ENCODE data around the gene SLX4IP. TPM values are rescaled to one million over a fixed set of nuclear protein-coding genes. Genes with fewer than 3 reads are reported as not detected.

Gene SLX4IP
- total and polyA plus RNA-seq, 2 of the 13 experiments (the other 11 are each of a cell fraction or from before 2014, with no cell fraction given), result 3.6 to 7.3 TPM

DNA sequence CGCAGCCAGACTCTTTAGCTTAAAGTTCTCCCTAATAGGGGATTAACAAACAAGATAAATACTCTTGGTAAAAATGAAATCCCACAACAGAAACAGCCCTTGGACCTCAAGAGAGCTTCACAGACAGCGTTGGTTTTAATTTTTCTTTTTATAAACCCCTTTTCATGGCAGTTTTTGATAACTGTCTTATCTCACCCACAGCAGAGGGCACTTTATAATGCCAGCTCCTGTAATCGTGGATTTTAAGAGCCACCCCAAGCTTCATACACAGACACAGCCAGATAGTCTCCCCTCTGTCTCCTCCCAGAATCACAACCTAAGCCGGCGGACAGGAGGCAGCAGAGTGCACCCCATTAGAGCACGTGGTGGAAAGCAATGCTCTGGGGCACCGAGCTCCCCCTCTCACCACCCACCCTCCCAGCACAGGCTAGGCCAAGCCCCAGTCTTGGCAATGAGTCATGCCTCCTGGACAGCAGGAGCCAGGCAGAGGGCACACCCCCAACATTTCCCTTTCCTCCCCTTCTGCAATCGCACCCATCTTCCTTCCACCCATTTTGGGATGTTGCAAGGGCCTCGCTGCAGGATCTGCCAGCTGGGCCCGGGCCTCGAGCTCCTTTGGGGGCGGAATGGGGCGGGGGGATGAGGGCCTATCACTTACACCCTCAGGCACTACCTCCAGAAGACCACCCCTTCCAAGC is 236.3 kb downstream of the SLX4IP start (continued):
- TF ChIP-seq, protein P1, sequence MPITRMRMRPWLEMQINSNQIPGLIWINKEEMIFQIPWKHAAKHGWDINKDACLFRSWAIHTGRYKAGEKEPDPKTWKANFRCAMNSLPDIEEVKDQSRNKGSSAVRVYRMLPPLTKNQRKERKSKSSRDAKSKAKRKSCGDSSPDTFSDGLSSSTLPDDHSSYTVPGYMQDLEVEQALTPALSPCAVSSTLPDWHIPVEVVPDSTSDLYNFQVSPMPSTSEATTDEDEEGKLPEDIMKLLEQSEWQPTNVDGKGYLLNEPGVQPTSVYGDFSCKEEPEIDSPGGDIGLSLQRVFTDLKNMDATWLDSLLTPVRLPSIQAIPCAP (CRISPR knock-in tag; IDR thresholded peaks at IDR 0.05; ENCODE audit: low read depth), result no peak
- TF ChIP-seq MED8 (CRISPR knock-in tag; IDR thresholded peaks at IDR 0.05; ENCODE audit: insufficient replicate concordance) (peak; percentile 13), ZNF460 (CRISPR knock-in tag; IDR thresholded peaks at IDR 0.05; ENCODE audit: borderline replicate concordance) (no peak), ZBTB42 (CRISPR knock-in tag; IDR thresholded peaks at IDR 0.05) (peak; percentile 69; the same call in 1 of the 2 replicates), ZBTB38 (CRISPR knock-in tag; IDR thresholded peaks at IDR 0.05) (peak; percentile 41; the same call in 1 of the 2 replicates), ZNF263 (CRISPR knock-in tag; IDR thresholded peaks at IDR 0.05) (no peak), KLF12 (CRISPR knock-in tag; IDR thresholded peaks at IDR 0.05; ENCODE audit: borderline replicate concordance) (no peak), BCL6 (CRISPR knock-in tag; IDR thresholded peaks at IDR 0.05) (0 out of 2 replicates have a peak, but pooled peaks have one; percentile 61), SMARCC2 (IDR thresholded peaks at IDR 0.05) (no peak), HMG20A (CRISPR knock-in tag; IDR thresholded peaks at IDR 0.05; ENCODE audit: borderline replicate concordance) (peak; percentile 45; the same call in 1 of the 2 replicates), ZNF570 (CRISPR knock-in tag; IDR thresholded peaks at IDR 0.05; ENCODE audit: borderline replicate concordance) (no peak), FIP1L1 (IDR thresholded peaks at IDR 0.05; ENCODE audit: borderline replicate concordance, insufficient read depth, low read depth, low read length) (no peak), CREB1 (IDR thresholded peaks at IDR 0.05) (no peak), CREB1 (CRISPR knock-in tag; IDR thresholded peaks at IDR 0.05) (no peak), MIER3 (CRISPR knock-in tag; IDR thresholded peaks at IDR 0.05; ENCODE audit: borderline replicate concordance) (no peak), ZBTB3 (CRISPR knock-in tag; IDR thresholded peaks at IDR 0.05; ENCODE audit: borderline replicate concordance, low read depth) (no peak), CBX1 (IDR thresholded peaks at IDR 0.05; ENCODE audit: low read depth) (no peak), YY1 (IDR thresholded peaks at IDR 0.05; ENCODE audit: insufficient read depth, insufficient replicate concordance, low read depth, low read length) (no peak)
- TF ChIP-seq, protein P2, sequence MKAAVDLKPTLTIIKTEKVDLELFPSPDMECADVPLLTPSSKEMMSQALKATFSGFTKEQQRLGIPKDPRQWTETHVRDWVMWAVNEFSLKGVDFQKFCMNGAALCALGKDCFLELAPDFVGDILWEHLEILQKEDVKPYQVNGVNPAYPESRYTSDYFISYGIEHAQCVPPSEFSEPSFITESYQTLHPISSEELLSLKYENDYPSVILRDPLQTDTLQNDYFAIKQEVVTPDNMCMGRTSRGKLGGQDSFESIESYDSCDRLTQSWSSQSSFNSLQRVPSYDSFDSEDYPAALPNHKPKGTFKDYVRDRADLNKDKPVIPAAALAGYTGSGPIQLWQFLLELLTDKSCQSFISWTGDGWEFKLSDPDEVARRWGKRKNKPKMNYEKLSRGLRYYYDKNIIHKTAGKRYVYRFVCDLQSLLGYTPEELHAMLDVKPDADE (CRISPR knock-in tag; IDR thresholded peaks at IDR 0.05), result no peak
- TF ChIP-seq, protein P3, sequence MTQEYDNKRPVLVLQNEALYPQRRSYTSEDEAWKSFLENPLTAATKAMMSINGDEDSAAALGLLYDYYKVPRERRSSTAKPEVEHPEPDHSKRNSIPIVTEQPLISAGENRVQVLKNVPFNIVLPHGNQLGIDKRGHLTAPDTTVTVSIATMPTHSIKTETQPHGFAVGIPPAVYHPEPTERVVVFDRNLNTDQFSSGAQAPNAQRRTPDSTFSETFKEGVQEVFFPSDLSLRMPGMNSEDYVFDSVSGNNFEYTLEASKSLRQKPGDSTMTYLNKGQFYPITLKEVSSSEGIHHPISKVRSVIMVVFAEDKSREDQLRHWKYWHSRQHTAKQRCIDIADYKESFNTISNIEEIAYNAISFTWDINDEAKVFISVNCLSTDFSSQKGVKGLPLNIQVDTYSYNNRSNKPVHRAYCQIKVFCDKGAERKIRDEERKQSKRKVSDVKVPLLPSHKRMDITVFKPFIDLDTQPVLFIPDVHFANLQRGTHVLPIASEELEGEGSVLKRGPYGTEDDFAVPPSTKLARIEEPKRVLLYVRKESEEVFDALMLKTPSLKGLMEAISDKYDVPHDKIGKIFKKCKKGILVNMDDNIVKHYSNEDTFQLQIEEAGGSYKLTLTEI (CRISPR knock-in tag; conservative IDR thresholded peaks at IDR 0.05), result no peak
- TF ChIP-seq, protein P4, sequence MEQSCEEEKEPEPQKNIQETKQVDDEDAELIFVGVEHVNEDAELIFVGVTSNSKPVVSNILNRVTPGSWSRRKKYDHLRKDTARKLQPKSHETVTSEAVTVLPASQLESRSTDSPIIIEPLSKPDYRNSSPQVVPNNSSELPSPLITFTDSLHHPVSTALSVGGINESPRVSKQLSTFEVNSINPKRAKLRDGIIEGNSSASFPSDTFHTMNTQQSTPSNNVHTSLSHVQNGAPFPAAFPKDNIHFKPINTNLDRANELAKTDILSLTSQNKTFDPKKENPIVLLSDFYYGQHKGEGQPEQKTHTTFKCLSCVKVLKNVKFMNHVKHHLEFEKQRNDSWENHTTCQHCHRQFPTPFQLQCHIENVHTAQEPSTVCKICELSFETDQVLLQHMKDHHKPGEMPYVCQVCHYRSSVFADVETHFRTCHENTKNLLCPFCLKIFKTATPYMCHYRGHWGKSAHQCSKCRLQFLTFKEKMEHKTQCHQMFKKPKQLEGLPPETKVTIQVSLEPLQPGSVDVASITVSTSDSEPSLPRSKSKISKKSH (CRISPR knock-in tag; IDR thresholded peaks at IDR 0.05; ENCODE audit: borderline replicate concordance), result peak; percentile 68; the same call in 1 of the 2 replicates
- TF ChIP-seq, protein P5, sequence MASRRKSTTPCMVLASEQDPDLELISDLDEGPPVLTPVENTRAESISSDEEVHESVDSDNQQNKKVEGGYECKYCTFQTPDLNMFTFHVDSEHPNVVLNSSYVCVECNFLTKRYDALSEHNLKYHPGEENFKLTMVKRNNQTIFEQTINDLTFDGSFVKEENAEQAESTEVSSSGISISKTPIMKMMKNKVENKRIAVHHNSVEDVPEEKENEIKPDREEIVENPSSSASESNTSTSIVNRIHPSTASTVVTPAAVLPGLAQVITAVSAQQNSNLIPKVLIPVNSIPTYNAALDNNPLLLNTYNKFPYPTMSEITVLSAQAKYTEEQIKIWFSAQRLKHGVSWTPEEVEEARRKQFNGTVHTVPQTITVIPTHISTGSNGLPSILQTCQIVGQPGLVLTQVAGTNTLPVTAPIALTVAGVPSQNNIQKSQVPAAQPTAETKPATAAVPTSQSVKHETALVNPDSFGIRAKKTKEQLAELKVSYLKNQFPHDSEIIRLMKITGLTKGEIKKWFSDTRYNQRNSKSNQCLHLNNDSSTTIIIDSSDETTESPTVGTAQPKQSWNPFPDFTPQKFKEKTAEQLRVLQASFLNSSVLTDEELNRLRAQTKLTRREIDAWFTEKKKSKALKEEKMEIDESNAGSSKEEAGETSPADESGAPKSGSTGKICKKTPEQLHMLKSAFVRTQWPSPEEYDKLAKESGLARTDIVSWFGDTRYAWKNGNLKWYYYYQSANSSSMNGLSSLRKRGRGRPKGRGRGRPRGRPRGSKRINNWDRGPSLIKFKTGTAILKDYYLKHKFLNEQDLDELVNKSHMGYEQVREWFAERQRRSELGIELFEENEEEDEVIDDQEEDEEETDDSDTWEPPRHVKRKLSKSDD (CRISPR knock-in tag; IDR thresholded peaks at IDR 0.05; ENCODE audit: low read depth), result no peak
